H9 (cell line): ENCODE measurements around the gene LSS. TPM values are rescaled to one million over a fixed set of nuclear protein-coding genes. Genes with fewer than 3 reads are reported as not detected.

ENCODE experiments used
- DNase-seq: peaks from one replicate; pipeline ENCODE4 v3.0.0-alpha.2; 2017
- H2AFZ ChIP-seq: one replicate; pipeline ENCODE4 v1.6.1; 2013; ENCODE audit warnings: mild to moderate bottlenecking, low read length, control low read depth, moderate library complexity
- H2AK5ac ChIP-seq: 2 replicates; pipeline ENCODE4 v1.6.1; 2013; ENCODE audit warnings: low read length, control low read depth, mixed read lengths; ENCODE audit not compliant: insufficient read length
- H2BK120ac ChIP-seq: one replicate; pipeline ENCODE4 v1.6.1; 2013; ENCODE audit warnings: low read depth, mild to moderate bottlenecking, low read length, control low read depth, inconsistent platforms; ENCODE audit not compliant: poor library complexity, severe bottlenecking
- H2BK12ac ChIP-seq: 2 replicates; pipeline ENCODE4 v1.6.1; 2013; ENCODE audit warnings: low read length, control low read depth, mixed read lengths, low read depth; ENCODE audit not compliant: insufficient read length
- H2BK15ac ChIP-seq: 2 replicates; pipeline ENCODE4 v1.6.1; 2013; ENCODE audit warnings: low read depth, low read length, control low read depth
- H2BK20ac ChIP-seq: one replicate; pipeline ENCODE4 v1.6.1; 2013; ENCODE audit warnings: low read depth, mild to moderate bottlenecking, low read length, control low read depth, inconsistent platforms; ENCODE audit not compliant: poor library complexity, severe bottlenecking
- H2BK5ac ChIP-seq: 2 replicates; pipeline ENCODE4 v1.6.1; 2013; ENCODE audit warnings: low read length, control low read depth, mixed read lengths; ENCODE audit not compliant: insufficient read length
- H3K14ac ChIP-seq: 2 replicates; pipeline ENCODE4 v1.6.1; 2013; ENCODE audit warnings: low read length, control low read depth; ENCODE audit not compliant: insufficient read depth
- H3K18ac ChIP-seq: 2 replicates; pipeline ENCODE4 v1.6.1; 2013; ENCODE audit warnings: low read depth, mild to moderate bottlenecking, mixed read lengths, low read length, control low read depth; ENCODE audit not compliant: insufficient read length
- H3K23ac ChIP-seq: 2 replicates; pipeline ENCODE4 v1.6.1; 2013; ENCODE audit warnings: low read length, control low read depth, mixed read lengths, low read depth; ENCODE audit not compliant: insufficient read length
- H3K23me2 ChIP-seq: 2 replicates; pipeline ENCODE4 v1.6.1; 2013; ENCODE audit warnings: low read depth, mild to moderate bottlenecking, mixed read lengths, low read length, control low read depth; ENCODE audit not compliant: insufficient read length, poor library complexity, severe bottlenecking
- H3K27ac ChIP-seq: 2 replicates; pipeline ENCODE4 v1.5.1; 2013; ENCODE audit warnings: low read length, control low read depth, mixed read lengths, low read depth; ENCODE audit not compliant: insufficient read length
- H3K27me3 ChIP-seq: 2 replicates; pipeline ENCODE4 v1.6.1; 2013; ENCODE audit warnings: low read length, control low read depth, inconsistent platforms; ENCODE audit not compliant: insufficient read depth
- H3K4ac ChIP-seq: 2 replicates; pipeline ENCODE4 v1.6.1; 2013; ENCODE audit warnings: low read depth, mild to moderate bottlenecking, control low read depth, inconsistent platforms, low read length, moderate library complexity
- H3K4me1 ChIP-seq: 2 replicates; pipeline ENCODE4 v1.6.1; 2013; ENCODE audit warnings: low read length, control low read depth, inconsistent platforms; ENCODE audit not compliant: insufficient read depth
- H3K4me2 ChIP-seq: 2 replicates; pipeline ENCODE4 v1.6.1; 2013; ENCODE audit warnings: low read length, control low read depth, mixed read lengths; ENCODE audit not compliant: insufficient read length, insufficient read depth
- H3K56ac ChIP-seq: 2 replicates; pipeline ENCODE4 v1.6.1; 2013; ENCODE audit warnings: low read depth, mild to moderate bottlenecking, mixed read lengths, low read length, control low read depth; ENCODE audit not compliant: insufficient read length
- H3K79me1 ChIP-seq: 2 replicates; pipeline ENCODE4 v1.6.1; 2013; ENCODE audit warnings: low read depth, mild to moderate bottlenecking, moderate library complexity, low read length, control low read depth, inconsistent platforms; ENCODE audit not compliant: insufficient read depth, poor library complexity, severe bottlenecking
- H3K79me2 ChIP-seq: 2 replicates; pipeline ENCODE4 v1.6.1; 2013; ENCODE audit warnings: low read length, control low read depth, inconsistent platforms; ENCODE audit not compliant: insufficient read depth
- H3K9ac ChIP-seq: 2 replicates; pipeline ENCODE4 v1.6.1; 2013; ENCODE audit warnings: low read length, control low read depth, mixed read lengths; ENCODE audit not compliant: insufficient read length; ENCODE audit errors: extremely low read depth
- H3K9me3 ChIP-seq: one replicate; pipeline ENCODE4 v1.6.1; 2013; ENCODE audit warnings: low read depth, low read length, inconsistent platforms; ENCODE audit not compliant: control insufficient read depth
- H3T11ph ChIP-seq: one replicate; pipeline ENCODE4 v1.6.1; 2013; ENCODE audit warnings: mild to moderate bottlenecking, low read length, control low read depth, inconsistent platforms
- H4K20me1 ChIP-seq: one replicate; pipeline ENCODE4 v1.6.1; 2013; ENCODE audit not compliant: control insufficient read depth, insufficient read length, insufficient read depth
- H4K5ac ChIP-seq: 2 replicates; pipeline ENCODE4 v1.6.1; 2013; ENCODE audit warnings: low read depth, mild to moderate bottlenecking, mixed read lengths, low read length, control low read depth; ENCODE audit not compliant: insufficient read length
- H4K8ac ChIP-seq: replicated peaks from 2 replicates; pipeline ENCODE4 v1.6.1; 2013; ENCODE audit warnings: low read length, control low read depth, mixed read lengths, low read depth; ENCODE audit not compliant: insufficient read length
- H4K91ac ChIP-seq: 2 replicates; pipeline ENCODE4 v1.6.1; 2013; ENCODE audit warnings: low read depth, mild to moderate bottlenecking, moderate library complexity, mixed read lengths, low read length, control low read depth; ENCODE audit not compliant: insufficient read length
- H3K27ac Mint-ChIP-seq, 3 experiments: 2 replicates in 2 of 3; 3 replicates in 1 of 3; pipeline ENCODE4 v1.8.0; 2020 to 2021; ENCODE audit warnings: mixed read lengths in 3 of 3, mild to moderate bottlenecking in 1 of 3, moderate library complexity in 1 of 3
- H3K27me3 Mint-ChIP-seq: 2 replicates; pipeline ENCODE4 v1.8.0; 2021; ENCODE audit warnings: low read depth, mild to moderate bottlenecking, moderate library complexity, mixed read lengths
- H3K36me3 Mint-ChIP-seq, 3 experiments: 2 replicates in 2 of 3; 3 replicates in 1 of 3; pipeline ENCODE4 v1.8.0; 2020 to 2021; ENCODE audit warnings: low read depth in 3 of 3, mixed read lengths in 3 of 3; ENCODE audit not compliant: insufficient read depth in 1 of 3
- H3K4me1 Mint-ChIP-seq, 2 experiments: 2 replicates each; pipeline ENCODE4 v1.8.0; 2020; ENCODE audit warnings: mixed read lengths in 2 of 2
- H3K4me3 Mint-ChIP-seq, 2 experiments: 2 replicates in 1 of 2; 3 replicates in 1 of 2; pipeline ENCODE4 v1.8.0; 2020 to 2021; ENCODE audit warnings: mild to moderate bottlenecking in 2 of 2, mixed read lengths in 2 of 2, moderate library complexity in 1 of 2
- H3K9me3 Mint-ChIP-seq, 2 experiments: 2 replicates in 1 of 2; 3 replicates in 1 of 2; pipeline ENCODE4 v1.8.0; 2020; ENCODE audit warnings: mild to moderate bottlenecking in 2 of 2, mixed read lengths in 2 of 2, moderate library complexity in 1 of 2
- CTCF ChIP-seq: fragments of 200-600 bp; sonication (generic); conservative IDR thresholded peaks from 3 replicates; pipeline ENCODE4 v1.8.0; 2021; ENCODE audit warnings: antibody characterized with exemption, mild to moderate bottlenecking
- WGBS: extraction: QIAGEN DNeasy Blood & Tissue Kit; methylation state at CpG from one replicate; pipeline ENCODE4 v1.1.7; 2013; ENCODE audit warnings: missing lambda C conversion rate, low lambda C conversion rate, mixed read lengths; ENCODE audit not compliant: insufficient read length; ENCODE audit errors: extremely low coverage; 5-methylcytosine and 5-hydroxymethylcytosine counted together
- total RNA-seq: library from RNA; stranded (reverse); gene quantifications from 2 replicates; pipeline ENCODE4 v1.2.1, GENCODE V29; 2021

Gene LSS
- total RNA-seq, 1 experiment from 2014 or later = 69.2 TPM

DNA sequence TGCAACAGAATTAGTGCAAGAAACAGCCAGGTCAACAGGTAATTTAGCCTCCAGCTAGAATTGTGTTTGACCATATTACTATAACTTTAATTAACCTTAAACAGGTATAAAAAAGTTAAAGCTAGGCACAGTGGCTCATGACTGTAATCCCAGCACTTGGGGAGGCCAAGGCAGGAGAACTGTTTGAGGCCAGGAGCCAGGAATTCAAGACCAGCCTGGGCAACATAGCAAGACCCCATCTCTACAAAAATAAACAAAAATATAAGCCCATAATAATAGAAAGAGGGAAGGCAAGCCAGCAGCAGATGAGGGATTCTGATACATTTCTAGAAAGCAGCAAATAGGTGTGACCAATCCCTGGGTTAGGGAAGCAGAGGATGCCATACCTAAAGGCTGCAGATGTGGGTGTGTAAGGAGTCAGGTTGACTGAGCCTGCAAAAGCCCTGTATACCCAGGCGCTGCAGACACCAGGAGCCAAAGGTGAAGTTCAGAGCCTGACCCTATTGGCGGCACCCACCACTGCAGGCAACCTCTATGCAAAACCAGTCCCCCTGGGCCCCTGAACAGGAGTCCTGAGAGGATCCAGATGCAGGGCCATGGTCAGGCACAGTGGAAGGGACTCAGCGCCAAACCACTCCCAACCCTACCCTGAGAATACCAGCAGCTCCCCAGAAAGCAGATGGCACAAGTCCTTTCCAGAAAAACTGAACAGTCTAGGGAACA is 19.3 kb upstream of the LSS start:
- peak overlapping the region in 1 of 3 experiments; percentile 64; a peak in 1 of 7 replicates for H3K27ac Mint-ChIP-seq
- Histone ChIP-seq H3K18ac (no peak overlapping the region), H3K4me1 (no peaks in the 10 kb centered on the region), H3K27ac (no peak overlapping the region), H4K5ac (no peak overlapping the region), H2BK5ac (no peak overlapping the region), H2BK20ac (no peak overlapping the region), H3K9ac (no peak overlapping the region), H3K27me3 (no peaks in the 10 kb centered on the region), H3K4ac (no peak overlapping the region), H4K8ac (no peak overlapping the region), H3K23ac (no peak overlapping the region), H3K79me1 (no peaks in the 10 kb centered on the region), H3K79me2 (no peaks in the 10 kb centered on the region), H2AK5ac (no peak overlapping the region), H3T11ph (no peak overlapping the region), H3K14ac (no peak overlapping the region), H2BK12ac (no peak overlapping the region), H3K23me2 (no peaks in the 10 kb centered on the region), H2AFZ (no peak overlapping the region), H3K4me2 (no peak overlapping the region), H3K56ac (no peak overlapping the region), H2BK120ac (no peak overlapping the region), H2BK15ac (no peak overlapping the region), H3K9me3 (no peaks in the 10 kb centered on the region), H4K20me1 (no peaks in the 10 kb centered on the region), H4K91ac (no peak overlapping the region)
- no CpG with 5 or more reads among the region's 3 CpGs for WGBS
- H3K27me3 Mint-ChIP-seq = no peaks in the 10 kb centered on the region
- no peak for TF ChIP-seq CTCF
- H3K4me3 Mint-ChIP-seq = no peak overlapping the region
- no peaks in the 10 kb centered on the region for H3K9me3 Mint-ChIP-seq
- peaks cover 47 to 91% (median 78%) of the 10 kb centered on the region in 3 experiments for H3K36me3 Mint-ChIP-seq
- H3K4me1 Mint-ChIP-seq = no peaks in the 10 kb centered on the region
- no peak for DNase-seq
